Gastroesophageal sphincter (tissue), 4 donors: ENCODE data around the gene PLXDC2. TPM values are rescaled to one million over a fixed set of nuclear protein-coding genes. Genes with fewer than 3 reads are reported as not detected.

Experiments
- ATAC-seq: fragments of 150-250 bp; one replicate; pipeline ENCODE4 v1.9.1; 2016; ENCODE audit warnings: mild to moderate bottlenecking, moderate library complexity
- H3K27ac ChIP-seq, 4 donors: fragments of 200-600 bp; sonication (generic) in 3 of 4; 1 replicate in 3 of 4; 2 replicates in 1 of 4; pipeline ENCODE4 v1.5.1; 2016 to 2019
- H3K27me3 ChIP-seq: fragments of 200-600 bp; sonication (generic); one replicate; pipeline ENCODE4 v1.5.1; 2019
- H3K36me3 ChIP-seq, 2 donors: fragments of 200-600 bp; sonication (generic); one replicate each; pipeline ENCODE4 v1.5.1; 2019; ENCODE audit warnings: control low read depth in 1 of 2
- H3K4me1 ChIP-seq, 3 donors: fragments of 200-600 bp; sonication (generic); 1 replicate in 2 of 3; 2 replicates in 1 of 3; pipeline ENCODE4 v1.5.1; 2016 to 2019; ENCODE audit warnings: control low read depth in 2 of 3
- H3K4me3 ChIP-seq, 2 donors: fragments of 200-600 bp; sonication (generic); one replicate each; pipeline ENCODE4 v1.5.1; 2019; ENCODE audit warnings: mild to moderate bottlenecking in 1 of 2, moderate library complexity in 1 of 2
- H3K9me3 ChIP-seq, 3 donors: fragments of 200-600 bp; sonication (generic); one replicate each; pipeline ENCODE4 v1.5.1; 2017 to 2019; ENCODE audit warnings: control low read depth in 2 of 3
- CTCF ChIP-seq, 4 experiments: fragments of 200-600 bp in 2 of 4; fragments of 450-650 bp in 2 of 4; sonication (generic) in 1 of 4; IDR thresholded peaks; one replicate each; pipeline ENCODE4 v1.5.1; 2017 to 2019; ENCODE audit warnings: antibody characterized with exemption in 4 of 4, mild to moderate bottlenecking in 2 of 4, moderate library complexity in 2 of 4
- EP300 ChIP-seq: sonication (generic); formaldehyde crosslinking; IDR thresholded peaks from one replicate; pipeline ENCODE4 v1.6.1; 2017; ENCODE audit warnings: antibody characterized with exemption, mild to moderate bottlenecking
- POLR2A ChIP-seq, 2 donors: fragments of 450-650 bp; IDR thresholded peaks; one replicate each; pipeline ENCODE4 v1.6.1; 2017; ENCODE audit warnings: antibody characterized with exemption in 2 of 2, mild to moderate bottlenecking in 2 of 2, moderate library complexity in 1 of 2
- POLR2AphosphoS5 ChIP-seq: sonication (generic); formaldehyde crosslinking; IDR thresholded peaks from one replicate; pipeline ENCODE4 v1.6.1; 2017; ENCODE audit warnings: antibody characterized with exemption
- WGBS, 2 donors: methylation state at CpG; one replicate each; pipeline ENCODE4 v1.1.5; 2018; ENCODE audit warnings: low coverage in 1 of 2; 5-methylcytosine and 5-hydroxymethylcytosine counted together
- total RNA-seq, 4 donors: library from RNA; depleted of rRNA; stranded (reverse); fragments of >200 nt; gene quantifications; one replicate each; pipeline ENCODE4 v1.1.0, GENCODE V29; 2016

Gene PLXDC2
- total RNA-seq, 4 donors from 2014 or later = 32.3 to 65.5 (median 50.5) TPM

DNA sequence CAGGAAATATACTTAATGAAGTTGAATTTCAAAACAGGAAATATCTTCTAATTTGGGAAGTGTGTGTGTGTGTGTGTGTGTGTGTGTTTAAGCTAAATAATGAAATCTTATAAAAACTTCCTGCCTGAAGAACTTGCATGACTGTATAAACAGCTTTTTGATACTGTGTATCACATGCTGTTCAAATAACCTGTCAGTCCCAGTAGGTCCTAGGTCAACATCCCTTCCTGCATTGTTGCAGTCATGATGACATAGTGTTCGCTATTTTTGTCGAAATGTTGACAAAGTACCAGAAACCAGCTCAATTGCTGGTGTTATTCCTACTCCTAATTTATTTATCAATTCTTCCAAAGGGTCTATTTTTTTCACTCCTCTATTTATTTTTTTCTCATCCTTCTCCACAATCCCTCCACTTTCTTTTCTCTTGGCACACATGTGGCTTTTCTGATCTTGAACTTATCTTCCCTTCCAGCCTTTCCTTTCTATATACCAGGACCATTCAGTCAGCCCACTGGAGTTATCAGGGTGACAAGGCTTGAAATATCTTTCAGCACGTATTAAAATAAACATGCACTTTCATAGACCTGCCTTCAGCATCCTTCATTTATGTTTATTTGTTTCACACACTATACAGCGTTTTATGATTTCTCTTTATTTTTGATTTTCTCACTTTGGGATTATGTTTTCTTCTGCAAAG, 115.8 kb downstream of the PLXDC2 start:
- no peaks in the 10 kb centered on the region for H3K9me3 ChIP-seq
- 66 to 69% methylated on average over 2 to 4 of the region's 4 CpGs for WGBS, 2 donors
- H3K27ac ChIP-seq = peak overlapping the region in 3 of 4 donors; percentile 56 to 77 (median 65)
- no peak overlapping the region for H3K4me3 ChIP-seq
- ATAC-seq = peak; percentile 50
- no peak for TF ChIP-seq EP300
- H3K27me3 ChIP-seq = no peaks in the 10 kb centered on the region
- H3K36me3 ChIP-seq = no peaks in the 10 kb centered on the region
- H3K4me1 ChIP-seq = peaks cover 4 to 39% (median 16%) of the 10 kb centered on the region in 3 donors

GRCh38 chr10:19932806-19933371, 116.7 kb downstream of the PLXDC2 start:
- TF ChIP-seq POLR2AphosphoS5 (no peak), CTCF (IDR thresholded peaks at IDR 0.05) (no peak), EP300 (no peak)
- H3K27me3 ChIP-seq = no peaks in the 10 kb centered on the region
- no peaks in the 10 kb centered on the region for H3K36me3 ChIP-seq
- no peak overlapping the region for H3K27ac ChIP-seq
- 88 to 91% methylated on average over 5 of the region's 5 CpGs for WGBS, 2 donors
- ATAC-seq = no peak
- peaks cover 4 to 39% (median 16%) of the 10 kb centered on the region in 3 donors for H3K4me1 ChIP-seq
- H3K4me3 ChIP-seq = no peak overlapping the region
- H3K9me3 ChIP-seq = no peaks in the 10 kb centered on the region

- no peak for ATAC-seq
- WGBS, 2 donors = 95 to 100% methylated on average over 2 to 3 of the region's 3 CpGs
- Histone ChIP-seq H3K27ac (no peak overlapping the region), H3K36me3 (no peaks in the 10 kb centered on the region), H3K27me3 (no peaks in the 10 kb centered on the region), H3K4me3 (no peak overlapping the region), H3K9me3 (no peaks in the 10 kb centered on the region), H3K4me1 (peaks cover 4 to 39% (median 16%) of the 10 kb centered on the region in 3 donors)
- TF ChIP-seq EP300 (no peak), CTCF (IDR thresholded peaks at IDR 0.05) (no peak), POLR2AphosphoS5 (no peak), POLR2A (IDR thresholded peaks at IDR 0.05) (no peak)
These were observed 117.5 kb downstream of the PLXDC2 start for GRCh38 chr10:19933772-19934171.

DNA sequence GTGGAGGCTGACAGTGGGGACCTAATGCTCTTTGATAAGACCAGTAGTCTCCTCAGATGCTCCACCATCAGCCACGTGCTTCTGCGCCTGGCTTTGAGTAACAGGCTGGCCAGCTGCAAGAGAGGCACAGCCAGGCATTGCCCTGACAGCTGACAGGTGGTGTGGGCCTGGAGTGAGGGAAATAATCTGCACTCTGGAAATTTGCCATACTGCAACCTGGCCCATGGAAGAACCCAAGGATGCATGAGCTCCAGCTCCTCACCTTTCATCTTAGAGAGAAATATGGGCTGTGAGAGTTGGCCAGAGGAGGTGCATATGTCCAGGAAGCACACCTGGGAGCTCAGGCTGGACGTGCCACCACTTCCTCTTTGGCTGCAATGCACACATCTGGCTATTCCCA, 118.9 kb downstream of the PLXDC2 start:
- Histone ChIP-seq H3K27ac (no peak overlapping the region), H3K9me3 (no peaks in the 10 kb centered on the region), H3K4me3 (no peak overlapping the region), H3K36me3 (no peaks in the 10 kb centered on the region), H3K4me1 (peaks cover 4 to 25% (median 13%) of the 10 kb centered on the region in 3 donors), H3K27me3 (no peaks in the 10 kb centered on the region)
- TF ChIP-seq CTCF (IDR thresholded peaks at IDR 0.05) = no peak
- no peak for TF ChIP-seq POLR2A (IDR thresholded peaks at IDR 0.05)
- no peak for TF ChIP-seq POLR2AphosphoS5
- no peak for TF ChIP-seq EP300
- ATAC-seq = no peak
- 40 to 90% methylated on average over 1 to 2 of the region's 3 CpGs for WGBS, 2 donors

- TF ChIP-seq POLR2A (IDR thresholded peaks at IDR 0.05) (no peak), EP300 (no peak)
These were observed 120.1 kb downstream of the PLXDC2 start for GRCh38 chr10:19936289-19936688.

GRCh38 chr10:19937989-19938388, 121.8 kb downstream of the PLXDC2 start:
- peaks cover 0 to 2% (median 0%) of the 10 kb centered on the region in 3 donors for H3K4me1 ChIP-seq
- no peaks in the 10 kb centered on the region for H3K27me3 ChIP-seq
- no peaks in the 10 kb centered on the region for H3K9me3 ChIP-seq
- ATAC-seq = no peak
- TF ChIP-seq CTCF (IDR thresholded peaks at IDR 0.05) (no peak), POLR2AphosphoS5 (no peak), POLR2A (IDR thresholded peaks at IDR 0.05) (no peak), EP300 (no peak)
- H3K27ac ChIP-seq = no peak overlapping the region
- H3K4me3 ChIP-seq = no peak overlapping the region
- WGBS, 2 donors = 100% methylated on average over 1 of the region's 1 CpG
- H3K36me3 ChIP-seq = no peaks in the 10 kb centered on the region

More at GRCh38 chr10:19936289-19936688, 120.1 kb downstream of the PLXDC2 start:
- ATAC-seq = no peak
- WGBS, 2 donors = 86 to 96% methylated on average over 2 of the region's 2 CpGs
- no peak overlapping the region for H3K4me3 ChIP-seq
- no peak overlapping the region for H3K27ac ChIP-seq
- no peaks in the 10 kb centered on the region for H3K36me3 ChIP-seq
- H3K9me3 ChIP-seq = no peaks in the 10 kb centered on the region
- H3K27me3 ChIP-seq = no peaks in the 10 kb centered on the region
- H3K4me1 ChIP-seq = peaks cover 5 to 13% (median 6%) of the 10 kb centered on the region in 3 donors
